Panc1 (cell line): ENCODE data around the gene FSD1.
A peak's percentile ranks its signal among the peaks of the same experiment; 100 is the strongest.

Source experiments
- POLR2AphosphoS5 ChIP-seq: IDR thresholded peaks from 2 replicates; pipeline ENCODE4 v1.6.1; 2012; ENCODE audit warnings: mild to moderate bottlenecking, low read depth, low read length, moderate library complexity
- TF ChIP-seq, protein P1 (sequence below): fragments of 450-650 bp; IDR thresholded peaks from 2 replicates; pipeline ENCODE4 v1.5.1; 2017; ENCODE audit warnings: mild to moderate bottlenecking
- TF ChIP-seq, protein P2 (sequence below), 2 experiments: IDR thresholded peaks; 2 replicates each; pipeline ENCODE4 v1.6.1; 2011 to 2012; ENCODE audit warnings: low read depth in 2 of 2, control low read depth in 1 of 2, low read length in 1 of 2, mild to moderate bottlenecking in 1 of 2, moderate library complexity in 1 of 2; ENCODE audit not compliant: insufficient read depth in 1 of 2

DNA sequence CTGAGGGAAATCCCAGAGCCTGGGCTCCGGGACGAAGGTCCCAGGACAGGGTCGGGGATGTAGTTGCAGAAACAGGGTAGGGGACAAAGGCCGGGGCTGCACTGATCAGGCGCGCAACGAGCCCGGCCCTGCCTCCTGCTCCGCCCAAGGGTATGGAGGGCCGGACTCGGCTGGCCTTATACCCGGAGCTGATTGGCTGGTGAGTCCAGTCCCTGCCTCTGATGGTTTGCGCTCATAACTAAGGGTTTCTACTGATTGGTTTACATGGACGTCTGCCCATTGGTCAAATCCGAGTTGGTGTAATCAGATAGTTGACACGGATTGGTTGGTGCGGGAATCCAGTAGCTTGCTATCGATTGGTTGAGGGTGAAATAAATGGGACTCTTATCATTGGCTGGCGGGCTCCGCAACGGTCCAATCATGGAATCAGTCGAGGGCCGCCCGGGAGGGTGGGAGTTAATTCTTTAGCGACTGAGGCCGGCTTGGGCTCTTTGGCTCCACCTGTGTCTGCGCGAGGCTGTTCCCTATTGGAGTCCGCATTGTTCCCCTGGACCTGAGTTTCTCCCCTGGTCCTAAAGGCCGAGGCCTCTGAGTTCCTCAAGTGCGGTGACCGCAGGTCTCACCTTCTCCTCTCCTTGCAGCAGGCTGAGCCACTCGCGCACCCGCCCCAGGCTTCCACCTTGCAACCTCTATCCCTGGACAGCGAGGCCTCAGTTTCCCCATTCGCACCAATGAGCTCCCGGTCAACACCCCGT, 38.4 kb downstream of the FSD1 start:
- TF ChIP-seq, protein P1, sequence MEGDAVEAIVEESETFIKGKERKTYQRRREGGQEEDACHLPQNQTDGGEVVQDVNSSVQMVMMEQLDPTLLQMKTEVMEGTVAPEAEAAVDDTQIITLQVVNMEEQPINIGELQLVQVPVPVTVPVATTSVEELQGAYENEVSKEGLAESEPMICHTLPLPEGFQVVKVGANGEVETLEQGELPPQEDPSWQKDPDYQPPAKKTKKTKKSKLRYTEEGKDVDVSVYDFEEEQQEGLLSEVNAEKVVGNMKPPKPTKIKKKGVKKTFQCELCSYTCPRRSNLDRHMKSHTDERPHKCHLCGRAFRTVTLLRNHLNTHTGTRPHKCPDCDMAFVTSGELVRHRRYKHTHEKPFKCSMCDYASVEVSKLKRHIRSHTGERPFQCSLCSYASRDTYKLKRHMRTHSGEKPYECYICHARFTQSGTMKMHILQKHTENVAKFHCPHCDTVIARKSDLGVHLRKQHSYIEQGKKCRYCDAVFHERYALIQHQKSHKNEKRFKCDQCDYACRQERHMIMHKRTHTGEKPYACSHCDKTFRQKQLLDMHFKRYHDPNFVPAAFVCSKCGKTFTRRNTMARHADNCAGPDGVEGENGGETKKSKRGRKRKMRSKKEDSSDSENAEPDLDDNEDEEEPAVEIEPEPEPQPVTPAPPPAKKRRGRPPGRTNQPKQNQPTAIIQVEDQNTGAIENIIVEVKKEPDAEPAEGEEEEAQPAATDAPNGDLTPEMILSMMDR: no peak
- TF ChIP-seq, protein P2, sequence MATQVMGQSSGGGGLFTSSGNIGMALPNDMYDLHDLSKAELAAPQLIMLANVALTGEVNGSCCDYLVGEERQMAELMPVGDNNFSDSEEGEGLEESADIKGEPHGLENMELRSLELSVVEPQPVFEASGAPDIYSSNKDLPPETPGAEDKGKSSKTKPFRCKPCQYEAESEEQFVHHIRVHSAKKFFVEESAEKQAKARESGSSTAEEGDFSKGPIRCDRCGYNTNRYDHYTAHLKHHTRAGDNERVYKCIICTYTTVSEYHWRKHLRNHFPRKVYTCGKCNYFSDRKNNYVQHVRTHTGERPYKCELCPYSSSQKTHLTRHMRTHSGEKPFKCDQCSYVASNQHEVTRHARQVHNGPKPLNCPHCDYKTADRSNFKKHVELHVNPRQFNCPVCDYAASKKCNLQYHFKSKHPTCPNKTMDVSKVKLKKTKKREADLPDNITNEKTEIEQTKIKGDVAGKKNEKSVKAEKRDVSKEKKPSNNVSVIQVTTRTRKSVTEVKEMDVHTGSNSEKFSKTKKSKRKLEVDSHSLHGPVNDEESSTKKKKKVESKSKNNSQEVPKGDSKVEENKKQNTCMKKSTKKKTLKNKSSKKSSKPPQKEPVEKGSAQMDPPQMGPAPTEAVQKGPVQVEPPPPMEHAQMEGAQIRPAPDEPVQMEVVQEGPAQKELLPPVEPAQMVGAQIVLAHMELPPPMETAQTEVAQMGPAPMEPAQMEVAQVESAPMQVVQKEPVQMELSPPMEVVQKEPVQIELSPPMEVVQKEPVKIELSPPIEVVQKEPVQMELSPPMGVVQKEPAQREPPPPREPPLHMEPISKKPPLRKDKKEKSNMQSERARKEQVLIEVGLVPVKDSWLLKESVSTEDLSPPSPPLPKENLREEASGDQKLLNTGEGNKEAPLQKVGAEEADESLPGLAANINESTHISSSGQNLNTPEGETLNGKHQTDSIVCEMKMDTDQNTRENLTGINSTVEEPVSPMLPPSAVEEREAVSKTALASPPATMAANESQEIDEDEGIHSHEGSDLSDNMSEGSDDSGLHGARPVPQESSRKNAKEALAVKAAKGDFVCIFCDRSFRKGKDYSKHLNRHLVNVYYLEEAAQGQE (IDR thresholded peaks at IDR 0.05; ENCODE audit: insufficient read depth in 1 of 2, low read depth in 2 of 2, low read length in 1 of 2): no peak
- peak; percentile 95 for TF ChIP-seq POLR2AphosphoS5
